ENCODE results near the gene CST5.

Gene CST5

DNA sequence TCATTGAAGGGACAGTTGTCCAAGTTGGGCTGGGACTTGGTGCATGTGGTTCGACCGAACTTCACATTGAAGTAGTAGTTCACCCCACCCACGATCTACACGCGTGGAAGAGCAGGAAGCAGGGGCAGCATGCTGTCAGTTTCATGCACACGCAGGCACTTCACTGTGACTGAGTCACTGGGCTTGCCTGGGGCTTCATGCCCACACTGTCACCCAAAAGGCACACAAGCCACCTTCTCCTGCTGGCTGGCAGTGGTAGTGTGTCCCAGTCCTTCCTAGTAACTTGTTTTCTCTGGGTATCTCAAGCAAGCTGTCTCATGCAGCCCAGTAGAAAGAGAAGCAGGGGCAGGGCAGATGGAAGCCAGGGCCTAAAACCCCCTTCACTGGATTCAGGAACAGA lies 2.0 kb downstream of the CST5 start:
- TF ChIP-seq, protein P1, sequence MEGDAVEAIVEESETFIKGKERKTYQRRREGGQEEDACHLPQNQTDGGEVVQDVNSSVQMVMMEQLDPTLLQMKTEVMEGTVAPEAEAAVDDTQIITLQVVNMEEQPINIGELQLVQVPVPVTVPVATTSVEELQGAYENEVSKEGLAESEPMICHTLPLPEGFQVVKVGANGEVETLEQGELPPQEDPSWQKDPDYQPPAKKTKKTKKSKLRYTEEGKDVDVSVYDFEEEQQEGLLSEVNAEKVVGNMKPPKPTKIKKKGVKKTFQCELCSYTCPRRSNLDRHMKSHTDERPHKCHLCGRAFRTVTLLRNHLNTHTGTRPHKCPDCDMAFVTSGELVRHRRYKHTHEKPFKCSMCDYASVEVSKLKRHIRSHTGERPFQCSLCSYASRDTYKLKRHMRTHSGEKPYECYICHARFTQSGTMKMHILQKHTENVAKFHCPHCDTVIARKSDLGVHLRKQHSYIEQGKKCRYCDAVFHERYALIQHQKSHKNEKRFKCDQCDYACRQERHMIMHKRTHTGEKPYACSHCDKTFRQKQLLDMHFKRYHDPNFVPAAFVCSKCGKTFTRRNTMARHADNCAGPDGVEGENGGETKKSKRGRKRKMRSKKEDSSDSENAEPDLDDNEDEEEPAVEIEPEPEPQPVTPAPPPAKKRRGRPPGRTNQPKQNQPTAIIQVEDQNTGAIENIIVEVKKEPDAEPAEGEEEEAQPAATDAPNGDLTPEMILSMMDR (IDR thresholded peaks at IDR 0.05): no peak
- no peak overlapping the region for H3K27ac ChIP-seq

DNA sequence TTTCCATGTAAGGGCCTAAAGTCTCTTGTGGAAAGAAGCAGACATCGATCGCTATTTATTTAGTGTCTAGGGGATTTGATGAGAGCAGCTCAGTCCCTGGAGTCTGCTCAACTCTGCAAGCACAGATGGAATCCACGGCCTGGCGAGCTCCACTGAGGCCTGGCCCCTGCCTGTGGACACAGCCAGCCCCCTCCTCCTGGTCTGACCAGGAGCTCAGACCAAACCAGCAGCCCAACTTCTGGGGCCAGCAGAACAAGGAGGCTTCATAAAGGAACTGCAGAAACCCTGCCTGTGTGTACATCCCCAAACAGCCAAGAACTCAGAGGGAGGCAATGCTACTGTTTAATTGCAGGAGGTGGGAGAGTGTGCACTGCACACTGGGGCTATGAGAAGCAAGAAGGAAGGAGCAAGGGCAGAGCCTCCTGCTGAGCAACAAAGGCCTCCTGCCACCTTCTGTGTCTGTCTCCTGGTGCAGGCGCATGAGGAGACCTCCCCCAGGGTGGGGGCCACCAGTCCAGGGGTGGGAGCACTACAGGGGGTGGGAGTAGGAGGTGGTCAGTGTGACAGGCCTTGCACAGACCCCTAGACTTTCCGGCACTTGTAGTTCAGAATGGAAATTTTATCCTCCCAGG lies 3.8 kb downstream of the CST5 start:
- H3K27ac ChIP-seq: no peak overlapping the region

DNA sequence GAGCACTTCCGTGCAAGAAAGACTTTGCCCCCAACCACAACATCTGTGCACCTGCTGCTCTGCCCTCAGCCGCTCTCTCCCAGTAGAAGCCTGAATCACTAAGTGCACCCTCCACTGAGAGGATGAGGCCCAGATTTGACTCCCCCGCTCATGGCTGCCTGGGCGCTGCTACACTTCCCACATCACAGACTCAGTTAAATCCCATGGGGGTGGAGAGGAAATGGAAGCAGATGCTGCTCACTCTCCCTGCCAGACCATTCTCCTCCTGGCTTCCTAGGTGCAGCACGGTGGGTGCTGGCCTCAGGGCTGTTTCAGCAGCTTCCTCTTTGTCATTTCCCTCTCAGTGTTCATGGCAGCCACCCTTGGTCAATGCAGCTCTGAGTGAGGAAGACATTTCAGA lies 4.8 kb downstream of the CST5 start:
- TF ChIP-seq ZFX (IDR thresholded peaks at IDR 0.05; ENCODE audit: borderline replicate concordance): no peak
- TF ChIP-seq, protein P1 (IDR thresholded peaks at IDR 0.05): no peak
- no peak overlapping the region for H3K27ac ChIP-seq

More for the DNA sequence above, 3.8 kb downstream of the CST5 start:
- TF ChIP-seq, protein P1 (IDR thresholded peaks at IDR 0.05): no peak
- TF ChIP-seq ZFX (IDR thresholded peaks at IDR 0.05; ENCODE audit: borderline replicate concordance): no peak

DNA sequence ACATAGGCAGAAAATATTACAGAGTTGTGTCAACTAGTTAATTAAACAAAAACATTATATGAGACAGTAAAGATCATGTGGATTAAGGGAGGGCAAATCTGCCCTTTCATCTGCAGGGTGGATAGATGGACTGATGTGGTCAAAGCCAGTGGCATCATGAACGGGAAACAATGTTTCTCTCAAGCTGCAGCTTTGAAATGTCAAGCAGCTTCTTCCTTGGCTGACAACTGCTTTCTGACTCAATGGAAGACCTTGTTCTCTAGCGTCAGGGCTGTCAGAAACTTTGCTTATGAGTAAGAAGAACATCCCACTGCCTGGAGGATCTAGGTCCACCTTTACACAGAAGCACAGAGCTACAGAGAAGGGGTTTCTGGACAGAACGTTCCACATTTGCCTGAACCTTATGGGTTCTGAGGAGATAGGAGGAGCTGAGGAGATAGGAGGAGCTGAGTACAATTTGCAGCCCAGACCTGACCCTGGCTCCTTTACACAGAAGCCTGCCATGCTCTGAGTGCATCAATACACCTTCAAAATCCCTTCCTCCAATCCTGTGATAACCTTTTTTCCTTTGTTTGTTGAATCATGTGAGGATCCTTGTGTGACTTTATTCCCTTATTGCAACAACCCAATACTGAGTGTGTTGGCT lies 6.1 kb downstream of the CST5 start:
- TF ChIP-seq ZFX (IDR thresholded peaks at IDR 0.05; ENCODE audit: borderline replicate concordance): no peak
- TF ChIP-seq, protein P1 (IDR thresholded peaks at IDR 0.05): no peak
- H3K27ac ChIP-seq: no peak overlapping the region

DNA sequence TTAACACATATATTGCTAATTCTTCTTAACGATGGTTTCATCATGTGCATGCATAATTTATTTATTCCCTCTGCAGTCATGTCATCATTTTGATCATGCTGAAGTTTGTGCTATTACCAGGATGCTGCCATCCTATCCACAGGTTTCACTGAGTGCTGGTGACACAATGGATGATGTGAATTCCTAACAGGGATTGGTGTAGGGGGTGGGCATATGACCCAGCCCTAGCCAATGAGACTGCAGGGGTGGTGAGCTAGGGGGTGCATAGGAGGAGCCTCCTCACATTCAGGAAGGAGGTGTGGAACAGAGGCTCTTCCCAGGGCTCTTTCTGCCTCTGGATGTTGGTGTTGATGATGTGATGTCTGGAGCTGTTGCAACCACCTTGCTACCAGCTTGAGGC lies 7.5 kb downstream of the CST5 start:
- no peak overlapping the region for H3K27ac ChIP-seq
- TF ChIP-seq, protein P1 (IDR thresholded peaks at IDR 0.05): no peak
- no peak for TF ChIP-seq ZFX (IDR thresholded peaks at IDR 0.05; ENCODE audit: borderline replicate concordance)

DNA sequence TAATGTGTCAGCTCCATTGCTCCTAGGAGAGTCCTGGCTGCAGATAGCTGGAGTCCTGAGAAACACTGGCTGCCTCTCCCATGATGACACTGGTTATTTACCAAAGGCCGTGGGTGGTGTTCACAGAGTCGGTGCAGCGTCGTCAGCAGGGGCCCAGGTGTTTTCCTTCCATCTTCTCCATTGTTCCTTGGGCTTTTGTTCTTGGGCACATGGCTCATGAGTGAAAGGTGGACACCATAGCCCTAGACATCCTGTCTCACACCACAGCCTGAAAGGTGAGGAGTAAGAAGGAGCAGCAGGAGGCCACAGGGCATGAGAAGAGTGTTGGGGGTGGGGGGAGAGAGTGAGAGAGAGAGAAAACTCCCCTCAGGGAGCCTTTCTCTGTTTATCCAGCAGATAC lies 9.1 kb downstream of the CST5 start:
- TF ChIP-seq ZFX (IDR thresholded peaks at IDR 0.05; ENCODE audit: borderline replicate concordance): no peak
- no peak overlapping the region for H3K27ac ChIP-seq

DNA sequence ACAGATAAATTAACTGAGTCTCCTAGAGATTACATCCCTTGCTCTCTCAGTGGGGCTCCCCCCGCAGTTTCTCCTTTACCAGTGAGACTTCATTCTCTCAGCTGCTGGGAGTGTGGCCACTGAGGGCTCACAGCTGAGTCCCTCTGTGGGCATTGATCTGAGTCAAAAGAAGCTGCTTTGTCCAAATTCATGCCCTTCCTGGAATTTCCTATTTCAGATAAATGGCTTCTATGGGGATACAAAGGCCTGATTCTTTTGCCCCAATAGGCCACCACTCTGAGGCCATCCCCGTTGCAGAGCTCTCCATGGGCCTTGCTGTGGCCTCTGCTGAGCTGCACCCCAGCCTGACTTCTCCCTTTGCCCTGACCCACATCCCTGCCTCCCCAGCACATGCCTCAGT lies 10.0 kb downstream of the CST5 start:
- no peak overlapping the region for H3K27ac ChIP-seq
- no peak for TF ChIP-seq ZFX (IDR thresholded peaks at IDR 0.05; ENCODE audit: borderline replicate concordance)
- TF ChIP-seq, protein P1 (IDR thresholded peaks at IDR 0.05): no peak

All from 22Rv1 (cell line).